ENCODE results near the gene DCHS1. TPM values are rescaled to one million over a fixed set of nuclear protein-coding genes. Genes with fewer than 3 reads are reported as not detected.

Gene DCHS1
- total RNA-seq, 1 experiment from 2014 or later = 0.11 TPM

GRCh38 chr11:6634534-6634933, 21.1 kb downstream of the DCHS1 start:
- in situ Hi-C loops (cut with HindIII; ENCODE audit: low pct_unique_long_range_greater_than_20kb, low sequenced_read_pairs) = no loop called here
- DNase-seq (ENCODE audit: low read depth, low spot score) = no peak

GRCh38 chr11:6633422-6634408, 21.9 kb downstream of the DCHS1 start:
- DNase-seq (ENCODE audit: low read depth, low spot score) = no peak
- in situ Hi-C loops (cut with HindIII; ENCODE audit: low pct_unique_long_range_greater_than_20kb, low sequenced_read_pairs) = no loop called here

DNA sequence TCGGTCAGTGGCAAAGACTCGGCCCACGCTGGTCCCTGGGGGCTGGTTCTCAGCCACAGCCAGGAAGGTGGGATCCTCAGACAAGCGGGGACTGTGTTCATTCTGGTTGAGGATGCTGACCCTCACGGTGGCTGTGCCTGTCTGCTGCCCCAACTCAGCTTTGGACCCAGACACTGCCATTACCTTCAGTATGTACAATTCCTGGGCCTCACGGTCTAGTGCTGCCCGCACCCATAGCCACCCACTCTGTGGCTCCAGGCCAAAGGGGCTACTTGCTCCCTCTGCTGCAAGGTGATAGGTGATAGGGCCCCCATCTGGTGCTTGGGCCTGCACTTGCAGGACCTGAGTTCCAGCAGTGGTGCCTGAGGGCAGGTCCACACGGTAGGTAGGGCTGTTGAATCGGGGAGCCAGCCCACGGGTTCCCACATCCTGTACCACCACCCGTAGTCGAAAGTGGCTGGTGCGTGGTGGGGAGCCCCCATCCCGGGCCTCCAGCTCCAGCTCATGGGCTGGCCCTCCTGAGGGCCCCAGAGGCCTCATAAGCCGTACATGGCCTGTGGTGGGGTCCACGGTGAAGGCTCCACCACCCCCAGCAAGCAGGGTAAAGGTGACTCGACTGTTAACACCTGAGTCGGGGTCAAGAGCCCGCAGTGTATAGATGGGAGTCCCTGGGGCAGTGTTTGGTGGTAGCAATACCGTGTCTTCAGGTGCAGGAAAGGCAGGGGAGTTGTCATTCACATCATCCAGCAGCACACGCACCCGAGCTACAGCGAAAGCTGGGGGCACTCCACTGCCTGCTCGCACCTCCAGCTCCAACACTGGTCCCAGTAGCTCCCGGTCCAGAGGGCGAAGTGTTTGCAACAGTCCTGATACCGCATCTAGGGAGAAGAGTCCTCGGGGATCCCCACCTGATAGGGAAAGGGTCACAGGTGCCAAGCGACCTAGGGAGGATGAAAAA, 23.2 kb downstream of the DCHS1 start:
- in situ Hi-C loops (cut with HindIII; ENCODE audit: low pct_unique_long_range_greater_than_20kb, low sequenced_read_pairs) = no loop called here
- no peak for DNase-seq (ENCODE audit: low read depth, low spot score)

GRCh38 chr11:6631361-6631890, 24.2 kb downstream of the DCHS1 start:
- no peak for DNase-seq (ENCODE audit: low read depth, low spot score)
- in situ Hi-C loops (cut with HindIII; ENCODE audit: low pct_unique_long_range_greater_than_20kb, low sequenced_read_pairs) = no loop called here

DNA sequence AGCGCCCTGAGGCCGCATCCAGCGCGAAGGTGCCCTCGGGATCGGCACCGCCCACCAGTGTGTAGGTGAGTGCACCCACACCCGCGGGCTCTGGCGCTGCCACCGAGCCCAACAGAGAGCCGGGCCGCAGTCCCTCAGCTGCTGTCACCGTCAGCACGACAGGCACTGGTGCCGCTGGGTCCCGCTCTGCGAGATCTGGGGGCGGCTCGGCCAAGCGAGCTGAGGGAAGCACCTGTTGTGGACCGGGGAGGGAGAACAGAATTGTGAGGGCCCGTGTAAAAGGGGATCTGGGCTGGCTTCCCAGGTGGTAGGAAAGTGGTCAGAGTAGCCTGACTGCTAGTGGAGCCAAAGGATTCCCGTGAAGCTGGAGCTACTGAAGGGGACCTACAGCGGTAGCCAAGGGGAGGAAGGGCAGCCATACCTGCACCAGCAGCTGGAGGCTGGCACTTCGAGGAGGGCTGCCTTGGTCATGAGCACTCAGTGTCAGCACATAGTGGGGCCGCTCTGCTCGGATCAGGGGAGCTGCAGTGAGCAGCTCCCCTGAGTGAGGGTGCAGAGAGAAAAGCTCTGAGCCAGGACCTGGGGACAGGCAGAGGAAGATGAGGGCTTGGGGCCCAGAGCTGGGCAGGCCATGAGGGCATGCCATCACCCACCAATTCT, 24.8 kb downstream of the DCHS1 start:
- in situ Hi-C loops (cut with HindIII; ENCODE audit: low pct_unique_long_range_greater_than_20kb, low sequenced_read_pairs) = no loop called here

DNA sequence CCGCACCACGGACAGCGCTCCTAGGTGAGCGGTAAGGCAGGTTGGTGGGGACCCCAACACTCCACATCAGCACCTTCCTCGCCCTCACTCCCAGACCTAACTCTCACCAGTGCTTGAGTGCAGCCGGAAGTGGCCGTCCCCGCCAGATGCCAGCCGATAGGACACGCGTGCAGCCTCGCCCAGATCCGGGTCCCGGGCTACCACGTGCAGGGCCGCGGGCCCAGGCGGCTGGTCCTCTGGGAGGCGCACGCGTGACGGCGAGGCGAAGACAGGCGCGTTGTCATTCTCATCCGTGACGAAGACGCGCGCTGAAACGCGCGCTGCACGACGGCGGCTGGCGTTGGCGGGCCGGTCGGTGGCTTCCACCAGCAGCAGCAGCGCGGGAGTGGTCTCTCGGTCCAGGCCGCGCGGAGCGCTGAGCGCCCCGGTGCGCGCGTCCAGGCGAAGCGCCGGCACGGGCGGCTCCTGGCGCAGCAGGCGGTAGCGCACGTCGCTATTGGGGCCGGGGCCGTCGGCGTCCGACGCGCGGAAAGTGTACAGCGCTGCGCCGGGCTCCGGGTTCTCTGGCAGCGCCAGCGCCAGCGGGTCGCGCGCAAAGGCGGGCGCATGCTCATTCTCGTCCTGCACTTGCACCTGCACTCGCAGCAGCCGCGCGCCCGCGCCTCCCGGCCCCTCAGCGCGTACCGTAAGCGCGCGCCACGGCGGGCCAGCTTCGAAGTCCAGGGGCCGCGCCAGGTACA, 25.5 kb downstream of the DCHS1 start:
- DNase-seq (ENCODE audit: low read depth, low spot score) = no peak
- in situ Hi-C loops (cut with HindIII; ENCODE audit: low pct_unique_long_range_greater_than_20kb, low sequenced_read_pairs) = no loop called here

More for the DNA sequence above, 24.8 kb downstream of the DCHS1 start:
- no peak for DNase-seq (ENCODE audit: low read depth, low spot score)

- DNase-seq (ENCODE audit: low read depth, low spot score) = no peak
- in situ Hi-C loops (cut with HindIII; ENCODE audit: low pct_unique_long_range_greater_than_20kb, low sequenced_read_pairs) = no loop called here
These were observed 26.1 kb downstream of the DCHS1 start for GRCh38 chr11:6629573-6629891.

DNA sequence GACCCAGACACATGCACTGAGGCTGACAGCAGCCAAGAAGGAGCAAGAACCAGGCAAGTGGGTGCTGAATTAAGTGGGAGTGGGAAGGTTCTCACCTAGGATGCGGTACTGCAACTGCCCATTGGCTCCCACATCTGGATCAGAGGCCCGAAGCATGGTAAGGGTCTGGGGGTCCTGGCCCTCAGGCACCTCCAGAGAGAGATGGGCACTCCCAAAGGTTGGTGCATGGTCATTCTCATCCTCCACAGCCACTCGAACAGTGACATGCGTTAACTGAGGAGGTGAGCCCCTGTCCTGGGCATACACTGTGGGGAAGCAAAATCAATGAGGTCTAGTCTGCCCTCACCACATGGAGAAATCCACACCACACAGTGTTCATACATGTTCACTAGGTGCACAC, 27.1 kb downstream of the DCHS1 start:
- in situ Hi-C loops (cut with HindIII; ENCODE audit: low pct_unique_long_range_greater_than_20kb, low sequenced_read_pairs) = no loop called here
- DNase-seq (ENCODE audit: low read depth, low spot score) = no peak

DNA sequence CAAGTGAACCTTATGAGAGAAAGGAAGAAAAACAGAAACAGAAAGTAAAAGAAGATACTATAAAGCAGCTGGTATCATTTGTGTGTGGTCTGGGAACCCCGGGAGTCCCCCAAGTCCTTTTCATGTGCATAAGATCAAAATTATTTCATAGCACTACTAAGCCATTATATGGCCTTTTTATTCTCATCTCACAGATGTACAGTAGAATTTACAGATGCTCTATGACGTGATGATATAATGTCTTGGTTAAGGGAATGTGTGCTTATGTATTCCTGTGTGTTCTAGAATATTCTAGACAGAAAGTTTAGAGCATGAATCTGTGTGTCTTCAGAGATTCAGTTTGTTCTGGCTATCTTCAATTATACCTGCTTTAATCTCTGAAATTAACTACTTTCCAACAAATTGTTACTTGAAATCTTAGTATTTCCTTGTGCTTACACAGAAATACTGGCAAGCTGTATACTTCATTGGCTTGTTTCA, 27.8 kb downstream of the DCHS1 start:
- in situ Hi-C loops (cut with HindIII; ENCODE audit: low pct_unique_long_range_greater_than_20kb, low sequenced_read_pairs) = no loop called here
- DNase-seq (ENCODE audit: low read depth, low spot score) = no peak

GRCh38 chr11:6626971-6627761, 28.4 kb downstream of the DCHS1 start:
- no peak for DNase-seq (ENCODE audit: low read depth, low spot score)
- in situ Hi-C loops (cut with HindIII; ENCODE audit: low pct_unique_long_range_greater_than_20kb, low sequenced_read_pairs) = no loop called here

GRCh38 chr11:6625832-6626420, 29.7 kb downstream of the DCHS1 start:
- in situ Hi-C loops (cut with HindIII; ENCODE audit: low pct_unique_long_range_greater_than_20kb, low sequenced_read_pairs) = no loop called here
- no peak for DNase-seq (ENCODE audit: low read depth, low spot score)

DNA sequence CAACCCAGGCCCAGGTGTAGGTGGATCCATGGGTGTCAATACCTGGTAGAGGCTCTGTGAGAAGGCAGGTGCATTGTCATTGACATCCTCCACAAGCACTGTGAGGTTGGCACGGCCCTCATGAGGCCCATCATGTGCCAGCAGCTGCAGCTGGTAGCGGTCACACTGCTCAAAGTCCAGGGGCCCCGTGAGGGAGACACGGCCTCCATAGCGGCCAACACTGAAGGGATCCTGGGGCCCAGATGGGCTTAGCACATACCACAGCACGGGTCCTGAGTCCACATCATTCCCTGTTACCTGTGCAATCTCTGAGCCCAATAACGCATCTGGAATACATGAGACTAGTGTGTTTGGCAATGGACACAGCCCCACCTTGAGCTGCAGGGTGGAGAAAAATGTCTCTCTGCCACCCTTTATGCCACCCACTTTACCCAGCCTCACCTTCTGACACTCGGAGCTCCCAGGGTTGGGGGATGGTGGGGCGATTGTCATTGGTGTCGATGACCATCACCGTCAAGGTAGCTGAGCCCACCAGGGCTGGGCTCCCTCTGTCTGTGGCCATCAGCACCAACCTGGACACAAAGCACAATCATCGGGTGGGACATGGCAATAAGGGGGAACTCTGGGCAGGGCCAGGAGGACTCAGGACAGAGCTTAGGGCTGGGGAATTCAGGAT, 30.3 kb downstream of the DCHS1 start:
- no peak for DNase-seq (ENCODE audit: low read depth, low spot score)
- in situ Hi-C loops (cut with HindIII; ENCODE audit: low pct_unique_long_range_greater_than_20kb, low sequenced_read_pairs) = no loop called here

DNA sequence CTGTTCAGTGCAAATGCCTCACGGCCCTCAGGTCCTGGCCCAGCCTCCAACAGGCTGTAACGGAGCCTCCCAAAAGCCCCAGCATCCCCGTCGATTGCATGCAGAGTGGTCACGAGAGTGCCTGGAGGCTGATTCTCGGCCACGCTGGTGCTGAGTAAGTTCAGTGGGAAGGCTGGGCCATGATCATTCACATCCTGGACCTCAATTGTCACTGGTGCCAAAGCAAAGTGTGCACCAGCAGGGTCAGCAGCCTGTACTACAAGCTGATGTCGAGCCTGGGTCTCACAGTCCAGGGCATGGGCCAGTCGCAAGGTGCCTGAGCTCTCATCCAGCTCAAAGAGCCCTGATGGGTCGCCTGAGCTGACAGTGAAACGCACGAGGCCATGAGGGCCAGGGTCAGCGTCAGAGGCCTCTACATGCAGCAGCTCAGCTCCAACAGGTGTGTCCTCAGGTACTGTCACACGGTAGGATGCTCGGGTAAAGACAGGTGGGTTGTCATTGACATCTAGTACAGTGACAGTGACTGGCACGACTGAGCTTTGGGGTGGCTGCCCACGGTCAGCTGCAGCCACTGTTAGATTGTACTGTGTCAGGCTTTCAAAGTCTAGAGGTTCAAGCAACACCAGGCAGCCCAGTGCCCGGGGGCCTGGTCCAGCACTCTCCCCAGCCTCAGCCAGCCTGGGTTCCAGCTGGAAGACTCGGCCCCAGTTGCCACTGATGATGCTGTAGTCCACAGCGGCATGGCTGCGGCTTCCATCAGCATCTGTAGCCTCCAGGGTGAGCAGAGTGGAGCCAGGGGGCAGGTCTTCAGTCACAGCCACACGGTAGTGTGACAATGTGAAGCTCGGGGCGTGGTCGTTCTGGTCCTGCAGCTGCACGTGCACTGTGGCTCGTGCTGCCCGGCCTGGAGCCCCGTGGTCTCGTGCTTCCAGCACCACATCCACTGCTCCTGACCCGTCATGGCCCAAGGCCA, 31.9 kb downstream of the DCHS1 start:
- DNase-seq (ENCODE audit: low read depth, low spot score) = peak; percentile 40
- in situ Hi-C loops (cut with HindIII; ENCODE audit: low pct_unique_long_range_greater_than_20kb, low sequenced_read_pairs) = no loop called here

Data from SK-MEL-5 (cell line).